Activated naive CD4-positive, alpha-beta T cell (primary cell): ENCODE data around the gene LRCOL1.
"Not testable (repeated sequence)": the region's sequence is repeated elsewhere in the genome, so short reads cannot be mapped to it uniquely, and the experiment has no call there.

Source experiments
- DNase-seq, 4 experiments: peaks; one replicate each; lab custom pipeline; 2025; lab: John Stamatoyannopoulos, UW

Gene LRCOL1

GRCh38 chr12:132600048-132601032 is 10.0 kb downstream of the LRCOL1 start:
- DNase-seq: peak in 1 of 4 experiments; percentile 29

GRCh38 chr12:132599502-132599901 is 10.9 kb downstream of the LRCOL1 start:
- DNase-seq: not testable (repeated sequence)

GRCh38 chr12:132597333-132598316 is 12.8 kb downstream of the LRCOL1 start:
- DNase-seq: peak in 2 of 4 experiments; percentile 26 to 30

- DNase-seq: no peak
Measured at GRCh38 chr12:132596016-132596415, 14.4 kb downstream of the LRCOL1 start.

GRCh38 chr12:132595183-132595582 is 15.2 kb downstream of the LRCOL1 start:
- DNase-seq: no peak

- DNase-seq: no peak
Measured at GRCh38 chr12:132593938-132594358, 16.4 kb downstream of the LRCOL1 start.

- DNase-seq: no peak
Measured at GRCh38 chr12:132593521-132593920, 16.9 kb downstream of the LRCOL1 start.

GRCh38 chr12:132593071-132593470 is 17.3 kb downstream of the LRCOL1 start:
- no peak for DNase-seq

- no peak for DNase-seq
Measured at GRCh38 chr12:132592282-132592970, 18.0 kb downstream of the LRCOL1 start.

GRCh38 chr12:132591107-132591935 is 19.1 kb downstream of the LRCOL1 start:
- DNase-seq: no peak

- no peak for DNase-seq
Measured at GRCh38 chr12:132588821-132589669, 21.3 kb downstream of the LRCOL1 start.

- no peak for DNase-seq
Measured at GRCh38 chr12:132588319-132588718, 22.1 kb downstream of the LRCOL1 start.

- DNase-seq: no peak
Measured at GRCh38 chr12:132587781-132588180, 22.6 kb downstream of the LRCOL1 start.

- no peak for DNase-seq
Measured at GRCh38 chr12:132586929-132587328, 23.5 kb downstream of the LRCOL1 start.

GRCh38 chr12:132585177-132585576 is 25.2 kb downstream of the LRCOL1 start:
- no peak for DNase-seq

GRCh38 chr12:132584429-132584828 is 26.0 kb downstream of the LRCOL1 start:
- no peak for DNase-seq

- no peak for DNase-seq
Measured at GRCh38 chr12:132583736-132584135, 26.6 kb downstream of the LRCOL1 start.

- DNase-seq: no peak
Measured at GRCh38 chr12:132583411-132583710, 27.0 kb downstream of the LRCOL1 start.

GRCh38 chr12:132582582-132583410 is 27.6 kb downstream of the LRCOL1 start:
- no peak for DNase-seq
